IMR-90 (cell line): ENCODE results near the gene SMKR1. TPM values are rescaled to one million over a fixed set of nuclear protein-coding genes. Genes with fewer than 3 reads are reported as not detected.

Experiments used
- ATAC-seq: fragments of 200-7000 bp; cut with Tn5 transposase; 2 replicates; pipeline ENCODE4 v1.9.1; 2020; ENCODE audit warnings: low read depth, mild to moderate bottlenecking, moderate library complexity
- BruUV-seq: library from RNA; stranded (reverse); fragments of 400-500 nt; replicated peaks from 2 replicates; lab custom pipeline; 2021; lab: Mats Ljungman, UMichigan
- CTCF ChIA-PET: fragments of 300-600 bp; formaldehyde crosslinking; extraction: SDS; loops from one replicate; lab custom pipeline; 2021; ENCODE audit warnings: antibody characterized with exemption; lab: Yijun Ruan, JAX
- POLR2A ChIA-PET: fragments of 300-600 bp; sonication (Branson Sonifier 250); formaldehyde crosslinking; loops from one replicate; lab custom pipeline; 2022; ENCODE audit warnings: antibody characterized with exemption; ENCODE audit not compliant: unreplicated experiment; lab: Charles Lee
- DNase-seq: peaks from one replicate; pipeline ENCODE4 v3.0.0; 2013
- H2AFZ ChIP-seq: replicated peaks from 2 replicates; pipeline ENCODE3; 2013; ENCODE audit warnings: low read length, mild to moderate bottlenecking; ENCODE audit not compliant: poor library complexity
- H2AK5ac ChIP-seq: 2 replicates; pipeline ENCODE4 v1.6.1; 2013; ENCODE audit warnings: low read depth, low read length, inconsistent platforms
- H2AK9ac ChIP-seq: replicated peaks from 2 replicates; pipeline ENCODE3; 2013; ENCODE audit warnings: mild to moderate bottlenecking, low read depth, low read length, moderate library complexity; ENCODE audit not compliant: poor library complexity
- H2BK120ac ChIP-seq: 2 replicates; pipeline ENCODE4 v1.6.1; 2013; ENCODE audit warnings: low read depth, low read length, inconsistent platforms
- H2BK15ac ChIP-seq: 3 replicates; pipeline ENCODE4 v1.6.1; 2013; ENCODE audit warnings: low read depth, low read length, inconsistent platforms
- H2BK20ac ChIP-seq: 2 replicates; pipeline ENCODE4 v1.6.1; 2013; ENCODE audit warnings: low read depth, mild to moderate bottlenecking, inconsistent platforms, low read length, moderate library complexity
- H2BK5ac ChIP-seq: 2 replicates; pipeline ENCODE4 v1.6.1; 2013; ENCODE audit warnings: mild to moderate bottlenecking, low read depth, low read length, inconsistent platforms; ENCODE audit not compliant: poor library complexity, severe bottlenecking
- H3K14ac ChIP-seq: replicated peaks from 2 replicates; pipeline ENCODE4 v1.6.1; 2013; ENCODE audit warnings: low read depth, low read length, inconsistent platforms
- H3K18ac ChIP-seq: 2 replicates; pipeline ENCODE4 v1.6.1; 2013; ENCODE audit warnings: low read depth, low read length, control low read depth
- H3K23ac ChIP-seq: 2 replicates; pipeline ENCODE4 v1.6.1; 2013; ENCODE audit warnings: low read depth, low read length, inconsistent platforms
- H3K27ac ChIP-seq: 2 replicates; pipeline ENCODE4 v1.5.1; 2013; ENCODE audit warnings: mild to moderate bottlenecking, control low read depth, low read length; ENCODE audit not compliant: insufficient read depth
- H3K27me3 ChIP-seq: 2 replicates; pipeline ENCODE4 v1.6.1; 2013; ENCODE audit warnings: low read length; ENCODE audit not compliant: control insufficient read depth, insufficient read depth
- H3K36me3 ChIP-seq: 2 replicates; pipeline ENCODE4 v1.6.1; 2013; ENCODE audit warnings: low read length, mixed read lengths; ENCODE audit not compliant: control insufficient read depth, insufficient read depth
- H3K4ac ChIP-seq: 2 replicates; pipeline ENCODE4 v1.6.1; 2013; ENCODE audit warnings: low read depth, low read length, inconsistent platforms
- H3K4me1 ChIP-seq: 2 replicates; pipeline ENCODE4 v1.6.1; 2013; ENCODE audit warnings: low read length, mixed read lengths; ENCODE audit not compliant: control insufficient read depth, insufficient read depth
- H3K4me2 ChIP-seq: 2 replicates; pipeline ENCODE4 v1.6.1; 2013; ENCODE audit warnings: low read depth, mild to moderate bottlenecking, control low read depth, low read length, moderate library complexity
- H3K4me3 ChIP-seq: 2 replicates; pipeline ENCODE4 v1.5.1; 2013; ENCODE audit warnings: low read depth, mild to moderate bottlenecking, control low read depth, low read length, moderate library complexity; ENCODE audit not compliant: insufficient read depth
- H3K56ac ChIP-seq: 2 replicates; pipeline ENCODE4 v1.6.1; 2013; ENCODE audit warnings: low read length, inconsistent platforms; ENCODE audit not compliant: insufficient read depth; ENCODE audit errors: extremely low read depth
- H3K79me1 ChIP-seq, 2 experiments: 2 replicates each; pipeline ENCODE4 v1.6.1; 2013; ENCODE audit warnings: low read length in 2 of 2, inconsistent platforms in 1 of 2, low read depth in 1 of 2
- H3K9ac ChIP-seq: 2 replicates; pipeline ENCODE4 v1.6.1; 2013; ENCODE audit warnings: low read depth, low read length, control low read depth
- H3K9me1 ChIP-seq: 2 replicates; pipeline ENCODE4 v1.6.1; 2013; ENCODE audit warnings: low read length, inconsistent platforms; ENCODE audit not compliant: insufficient read depth
- H3K9me3 ChIP-seq: 2 replicates; pipeline ENCODE4 v1.6.1; 2013; ENCODE audit warnings: low read length; ENCODE audit not compliant: control insufficient read depth, insufficient read depth
- H4K20me1 ChIP-seq: 2 replicates; pipeline ENCODE4 v1.6.1; 2013; ENCODE audit warnings: low read length, inconsistent platforms; ENCODE audit not compliant: insufficient read depth
- H4K5ac ChIP-seq: 2 replicates; pipeline ENCODE4 v1.6.1; 2013; ENCODE audit warnings: mild to moderate bottlenecking, low read depth, low read length, control low read depth
- H4K8ac ChIP-seq, 2 experiments: 2 replicates each; pipeline ENCODE4 v1.6.1; 2013; ENCODE audit warnings: low read depth in 2 of 2, low read length in 2 of 2, control low read depth in 1 of 2, inconsistent platforms in 1 of 2
- H4K91ac ChIP-seq: 2 replicates; pipeline ENCODE4 v1.6.1; 2013; ENCODE audit warnings: low read depth, low read length, inconsistent platforms; ENCODE audit not compliant: insufficient read depth
- CHD1 ChIP-seq: IDR thresholded peaks from 2 replicates; pipeline ENCODE4 v1.6.1; 2012; ENCODE audit warnings: low read depth, low read length, improper control_type of control experiment
- NFE2L2 ChIP-seq: fragments of 150-350 bp; IDR thresholded peaks from 2 replicates; pipeline ENCODE4 v1.6.1; 2016; ENCODE audit warnings: low read depth, mild to moderate bottlenecking, low read length
- WGBS, 2 experiments: methylation state at CpG; one replicate each; pipeline versions ENCODE4 v1.1.5 to v1.1.7; 2013; ENCODE audit warnings: missing lambda C conversion rate in 2 of 2; ENCODE audit not compliant: insufficient read length in 1 of 2; ENCODE audit errors: extremely low coverage in 2 of 2; 5-methylcytosine and 5-hydroxymethylcytosine counted together
- dilution Hi-C: fragments of 300-500 bp; cut with HindIII; formaldehyde crosslinking; loops from one replicate; pipeline ENCODE4 v1.14.3; 2018; ENCODE audit warnings: low sequenced_read_pairs; ENCODE audit not compliant: unreplicated experiment
- in situ Hi-C: fragments of 300-500 bp; cut with MboI; formaldehyde crosslinking; loops from 3 replicates; pipeline ENCODE4 v1.14.3; 2019; ENCODE audit warnings: low sequenced_read_pairs, inconsistent platforms, mixed read lengths
- intact Hi-C: fragments of 100-400 bp; cut with micrococcal nuclease; formaldehyde crosslinking; loops from 2 replicates; pipeline ENCODE4 v1.10.0; 2022
- polyA plus RNA-seq, 3 experiments: library from polyadenylated mRNA; depleted of rRNA; stranded (reverse); fragments of >200 nt; gene quantifications; 2 replicates each; pipeline ENCODE4 v1.2.3, GENCODE V29; 2012; ENCODE audit warnings: low replicate concordance in 1 of 3
- total RNA-seq: library from RNA; depleted of rRNA; stranded (reverse); fragments of >200 nt; gene quantifications from 2 replicates; pipeline ENCODE4 v1.2.3, GENCODE V29; 2012

The SMKR1 gene
- total and polyA plus RNA-seq, 2 of the 4 experiments (the other 2 are of a cell fraction): 0.26 TPM; not detected in 1

DNA sequence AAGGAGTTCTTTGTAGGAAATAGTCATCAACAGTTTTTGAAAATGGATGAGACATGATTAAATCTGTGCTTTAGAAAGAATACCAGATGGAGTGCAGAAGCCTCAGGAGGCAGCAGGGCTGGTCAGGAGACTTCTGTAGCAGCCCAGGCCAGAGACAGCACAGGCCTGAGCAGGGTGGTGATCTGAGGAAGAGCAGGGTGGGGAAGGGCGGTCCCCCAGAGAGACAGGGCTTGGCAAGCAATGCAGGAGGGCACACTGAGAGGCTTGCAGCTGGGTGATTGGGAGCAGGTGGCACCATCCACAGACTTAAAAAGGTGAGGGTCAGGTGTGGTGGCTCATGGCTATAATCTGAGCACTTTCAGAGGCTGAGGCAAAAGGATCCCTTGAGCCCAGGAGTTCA lies 4.3 kb upstream of the SMKR1 start:
- Histone ChIP-seq H3K9ac (no peak overlapping the region), H3K4me1 (peaks cover 3% of the 10 kb centered on the region), H3K9me3 (no peaks in the 10 kb centered on the region), H3K27ac (no peak overlapping the region), H2AFZ (no peak overlapping the region), H4K20me1 (no peaks in the 10 kb centered on the region), H3K4me3 (no peak overlapping the region), H3K4ac (no peak overlapping the region), H2BK20ac (no peak overlapping the region), H3K4me2 (no peak overlapping the region), H3K56ac (no peak overlapping the region), H4K5ac (no peak overlapping the region), H4K8ac (no peak overlapping the region), H3K14ac (no peak overlapping the region), H2BK5ac (no peak overlapping the region), H2BK15ac (no peak overlapping the region), H3K23ac (no peak overlapping the region), H4K91ac (no peak overlapping the region), H2AK9ac (no peak overlapping the region), H3K79me1 (no peaks in the 10 kb centered on the region), H3K36me3 (no peaks in the 10 kb centered on the region), H3K9me1 (no peaks in the 10 kb centered on the region), H2AK5ac (no peak overlapping the region), H3K18ac (no peak overlapping the region), H2BK120ac (no peak overlapping the region), H3K27me3 (peaks cover 20% of the 10 kb centered on the region)
- intact Hi-C loops (no loop called here), dilution Hi-C loops (no loop called here), in situ Hi-C loops (loop anchor here (25.0 kb wide), 1 partner anchor 514 kb away; no protein-coding TSS in a partner anchor)
- DNase-seq (no peak), ATAC-seq (no peak)
- ChIA-PET CTCF (no interaction called here), POLR2A (no interaction called here)
- no TSS peak for BruUV-seq
- TF ChIP-seq CHD1 (no peak), NFE2L2 (no peak)
- no CpG with 5 or more reads among the region's 1 CpG for WGBS, 2 experiments
